Right hindlimb (tissue), 1 donor: ENCODE measurements around the gene SPATA7.

Source experiments
- DNase-seq: peaks from one replicate; pipeline ENCODE4 v3.0.0-alpha.2; 2018

Gene SPATA7

DNA sequence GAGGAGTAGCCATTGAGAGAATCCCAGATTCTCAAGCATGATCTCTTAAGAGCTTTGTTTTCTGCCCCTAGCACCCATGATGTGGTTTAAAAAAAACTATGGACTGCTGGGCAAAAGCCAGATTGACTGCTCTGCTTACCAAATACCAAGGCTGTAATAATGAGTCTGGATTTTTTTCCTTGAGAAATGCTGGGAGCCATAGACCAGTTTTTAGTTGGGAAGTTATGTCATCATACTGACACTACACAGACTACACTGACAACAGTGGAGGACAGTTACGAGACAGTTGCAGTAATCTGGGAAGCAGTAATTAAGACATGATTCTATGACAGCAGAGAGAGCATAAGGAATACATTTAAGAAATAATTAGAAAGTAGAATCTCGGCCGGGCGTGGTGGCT, 35.8 kb downstream of the SPATA7 start:
- DNase-seq = no peak

DNA sequence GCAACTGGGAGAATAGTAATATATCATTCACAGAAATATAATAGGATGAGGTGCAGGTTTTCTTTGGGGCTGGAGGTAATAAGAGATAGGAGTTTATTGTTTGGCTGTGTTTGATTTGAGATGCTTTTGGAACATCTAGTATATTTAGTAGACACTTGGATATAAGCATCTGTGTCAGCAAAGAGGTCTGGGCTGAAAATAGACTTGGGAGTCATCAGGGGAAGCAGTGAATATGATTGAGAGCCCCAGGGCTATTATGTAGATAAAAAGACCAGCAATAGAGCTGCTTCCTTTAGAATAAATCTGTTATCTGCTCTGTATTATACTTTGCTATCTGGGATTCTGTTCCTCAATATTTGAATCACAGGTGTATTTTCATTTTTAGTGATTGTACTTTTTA, 36.6 kb downstream of the SPATA7 start:
- DNase-seq = no peak

DNA sequence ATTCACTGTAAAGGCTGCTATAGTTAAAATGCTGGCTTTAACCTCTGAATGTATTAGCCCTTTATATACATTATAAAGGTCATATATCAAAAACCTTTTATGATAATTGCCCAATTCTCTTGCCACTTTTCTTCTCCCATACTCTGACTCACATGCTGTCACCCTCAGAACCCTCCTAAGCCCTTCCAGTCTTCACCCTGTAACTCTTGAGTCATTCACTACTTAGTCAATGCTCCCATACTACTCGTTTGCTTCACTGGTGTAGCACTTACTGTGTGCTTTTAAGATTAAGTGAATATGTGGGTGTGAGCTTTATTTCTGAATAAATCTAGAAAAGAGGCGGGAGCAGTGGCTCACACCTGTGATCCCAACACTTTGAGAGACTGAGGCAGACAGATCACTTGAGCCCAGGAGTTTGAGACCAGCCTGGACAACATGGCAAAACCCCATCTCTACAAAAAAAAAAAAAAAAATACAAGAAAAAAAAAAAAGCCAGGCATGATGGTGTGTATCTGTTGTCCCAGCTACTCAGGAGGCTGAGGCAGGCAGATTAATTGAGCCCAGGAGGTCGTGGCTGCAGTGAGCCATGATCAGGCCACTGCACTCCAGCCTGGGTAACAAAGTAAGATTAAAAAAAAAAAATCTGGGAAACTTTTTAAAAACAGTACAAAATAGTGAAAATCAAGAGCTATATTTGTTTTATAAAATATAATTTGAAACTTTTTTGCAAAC, 37.6 kb downstream of the SPATA7 start:
- DNase-seq = no peak

DNA sequence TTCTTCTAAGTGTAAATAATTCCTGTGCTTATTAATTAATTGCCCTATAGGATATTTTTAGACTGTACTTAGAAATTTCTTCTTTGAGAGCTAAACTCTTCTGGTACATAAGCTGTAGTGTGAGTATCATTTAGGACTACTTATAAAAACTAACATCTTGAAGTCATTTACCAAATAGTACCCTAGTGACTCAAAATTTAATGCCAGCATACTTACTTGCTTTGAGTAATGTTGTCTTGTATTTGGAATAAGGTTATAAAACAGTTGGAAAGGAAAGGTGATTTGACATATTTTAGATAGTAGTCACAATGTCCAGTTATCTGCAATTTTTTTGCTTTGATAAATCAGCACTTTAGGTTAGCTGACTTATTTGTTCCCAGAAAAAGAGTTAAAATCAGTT, 39.1 kb downstream of the SPATA7 start:
- DNase-seq = no peak

DNA sequence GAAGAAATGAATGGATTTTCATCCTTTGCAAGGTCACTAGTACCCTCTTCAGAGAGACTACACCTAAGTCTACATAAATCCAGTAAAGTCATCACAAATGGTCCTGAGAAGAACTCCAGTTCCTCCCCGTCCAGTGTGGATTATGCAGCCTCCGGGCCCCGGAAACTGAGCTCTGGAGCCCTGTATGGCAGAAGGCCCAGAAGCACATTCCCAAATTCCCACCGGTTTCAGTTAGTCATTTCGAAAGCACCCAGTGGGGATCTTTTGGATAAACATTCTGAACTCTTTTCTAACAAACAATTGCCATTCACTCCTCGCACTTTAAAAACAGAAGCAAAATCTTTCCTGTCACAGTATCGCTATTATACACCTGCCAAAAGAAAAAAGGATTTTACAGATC, 40.8 kb downstream of the SPATA7 start:
- no peak for DNase-seq

DNA sequence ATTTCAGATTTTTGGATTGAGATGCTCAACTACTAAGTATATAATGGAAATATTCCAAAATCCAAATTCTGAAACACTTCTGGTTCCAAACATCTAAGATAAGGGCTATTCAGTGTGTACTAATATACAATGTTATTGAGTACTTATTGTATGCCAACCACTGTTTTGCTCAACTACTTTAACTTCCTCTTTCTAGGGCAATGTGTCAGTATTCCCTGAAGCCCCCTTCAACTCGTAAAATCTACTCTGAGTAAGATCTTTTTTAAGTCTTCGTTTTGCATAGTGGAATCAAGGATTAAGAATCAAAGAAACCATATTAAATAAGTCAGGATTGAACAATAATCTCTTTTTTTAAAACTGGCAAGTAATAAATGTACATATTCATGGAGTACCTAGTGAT, 45.5 kb downstream of the SPATA7 start:
- DNase-seq = no peak

DNA sequence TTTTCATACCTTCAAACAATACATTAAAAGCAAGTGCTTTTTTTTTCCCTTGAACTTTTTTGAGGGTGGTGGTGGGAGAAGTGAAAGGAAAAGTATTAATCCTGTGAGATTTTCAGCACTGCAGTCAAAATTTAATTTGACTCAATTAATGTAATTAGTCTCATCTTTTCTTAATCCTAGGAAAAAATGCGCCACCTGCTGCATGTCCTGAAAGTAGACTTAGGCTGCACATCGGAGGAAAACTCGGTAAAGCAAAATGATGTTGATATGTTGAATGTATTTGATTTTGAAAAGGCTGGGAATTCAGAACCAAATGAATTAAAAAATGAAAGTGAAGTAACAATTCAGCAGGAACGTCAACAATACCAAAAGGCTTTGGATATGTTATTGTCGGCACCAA, 52.2 kb downstream of the SPATA7 start:
- DNase-seq = no peak

DNA sequence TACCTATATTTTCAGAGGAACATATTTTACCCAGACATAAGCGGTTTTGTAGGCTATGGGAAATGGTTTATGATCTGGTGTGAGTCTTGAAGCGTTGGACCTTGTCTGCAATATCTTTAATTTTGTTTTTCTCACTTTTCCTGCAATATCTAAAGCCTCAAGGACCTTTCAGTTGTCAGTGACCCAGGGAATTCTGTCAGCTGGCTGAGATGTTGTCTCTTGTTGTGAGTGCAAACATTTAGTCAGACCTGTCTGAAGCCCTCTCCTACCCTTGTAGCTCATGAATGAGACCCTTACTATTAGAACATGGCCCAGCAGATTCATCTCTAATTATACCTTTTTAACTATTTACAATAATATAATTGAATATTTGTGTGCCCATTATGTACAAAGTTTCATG, 53.6 kb downstream of the SPATA7 start:
- DNase-seq = no peak

DNA sequence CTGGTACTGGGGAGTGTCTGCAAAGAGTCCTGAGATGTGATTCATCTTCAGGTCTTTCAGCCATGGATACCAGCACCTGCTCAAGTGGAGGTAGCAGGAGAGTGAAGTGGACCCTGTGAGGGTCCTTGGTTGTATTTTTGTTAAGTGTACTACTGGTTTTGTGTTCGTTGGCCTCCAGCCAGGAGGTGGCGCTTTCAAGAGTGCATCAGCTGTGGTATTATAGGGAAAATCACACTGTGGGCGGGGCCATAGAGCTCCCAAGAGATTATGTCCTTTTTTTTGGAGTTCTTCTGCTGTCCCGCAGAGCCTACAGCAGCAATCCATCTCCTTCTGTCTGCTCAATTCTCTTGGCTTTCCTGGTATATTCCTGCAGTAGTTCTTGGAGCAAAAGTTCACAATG, 66.8 kb downstream of the SPATA7 start:
- DNase-seq = no peak

DNA sequence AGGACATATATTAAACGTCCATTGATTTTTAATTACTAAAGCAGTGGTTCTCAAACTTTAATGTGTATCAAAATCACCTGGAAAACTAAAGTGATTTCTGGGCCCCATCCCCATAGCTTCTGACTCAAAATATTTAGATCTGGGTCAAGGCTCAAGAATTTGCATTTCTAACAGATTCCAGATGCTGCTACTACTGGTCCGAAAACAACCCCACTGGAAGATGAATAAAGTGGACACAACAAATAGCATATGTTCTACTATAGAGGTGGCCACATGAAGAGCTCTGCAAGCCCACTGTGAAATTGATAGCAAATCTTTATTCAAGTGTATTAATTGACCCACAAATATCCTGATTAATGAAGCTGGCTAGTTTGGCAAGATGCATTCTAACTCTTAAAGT, 69.4 kb downstream of the SPATA7 start:
- DNase-seq = no peak

DNA sequence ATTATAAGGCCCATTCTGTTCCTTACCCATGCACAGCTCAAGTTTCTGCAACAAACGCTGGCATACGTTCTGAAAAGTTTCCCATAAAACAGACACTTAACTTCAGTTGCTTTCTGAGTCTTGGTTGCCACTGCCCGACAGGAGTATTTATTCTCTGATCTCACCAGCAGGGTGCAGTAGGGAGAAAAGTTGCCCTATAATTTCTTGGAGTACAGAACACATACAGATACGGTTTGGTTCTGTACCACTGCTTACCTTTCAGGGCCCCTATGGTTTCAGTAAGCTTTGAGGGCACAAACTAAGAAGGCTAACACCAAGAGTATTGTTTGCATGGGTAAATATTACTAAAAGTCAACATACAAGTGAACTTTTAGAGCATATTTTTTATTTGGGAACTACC, 77.9 kb downstream of the SPATA7 start:
- no peak for DNase-seq

DNA sequence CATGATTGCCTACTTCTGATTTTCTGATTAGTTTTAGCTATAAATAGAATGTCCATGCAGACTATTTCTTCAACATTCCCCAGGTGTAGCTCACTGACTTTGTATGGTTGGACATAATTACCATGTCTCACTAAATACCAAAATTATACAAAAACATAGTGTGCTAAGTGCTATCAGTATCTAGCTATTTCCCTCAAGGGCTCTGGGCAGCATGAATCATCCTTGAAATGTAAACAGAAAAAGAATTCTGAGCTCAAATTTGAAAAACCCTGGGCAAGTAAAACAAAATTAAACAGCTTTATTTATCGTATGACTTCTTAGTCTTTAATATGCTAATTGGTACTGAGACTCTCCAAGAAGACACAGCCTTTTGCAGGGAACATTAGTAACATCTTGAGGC, 82.9 kb downstream of the SPATA7 start:
- DNase-seq = no peak

DNA sequence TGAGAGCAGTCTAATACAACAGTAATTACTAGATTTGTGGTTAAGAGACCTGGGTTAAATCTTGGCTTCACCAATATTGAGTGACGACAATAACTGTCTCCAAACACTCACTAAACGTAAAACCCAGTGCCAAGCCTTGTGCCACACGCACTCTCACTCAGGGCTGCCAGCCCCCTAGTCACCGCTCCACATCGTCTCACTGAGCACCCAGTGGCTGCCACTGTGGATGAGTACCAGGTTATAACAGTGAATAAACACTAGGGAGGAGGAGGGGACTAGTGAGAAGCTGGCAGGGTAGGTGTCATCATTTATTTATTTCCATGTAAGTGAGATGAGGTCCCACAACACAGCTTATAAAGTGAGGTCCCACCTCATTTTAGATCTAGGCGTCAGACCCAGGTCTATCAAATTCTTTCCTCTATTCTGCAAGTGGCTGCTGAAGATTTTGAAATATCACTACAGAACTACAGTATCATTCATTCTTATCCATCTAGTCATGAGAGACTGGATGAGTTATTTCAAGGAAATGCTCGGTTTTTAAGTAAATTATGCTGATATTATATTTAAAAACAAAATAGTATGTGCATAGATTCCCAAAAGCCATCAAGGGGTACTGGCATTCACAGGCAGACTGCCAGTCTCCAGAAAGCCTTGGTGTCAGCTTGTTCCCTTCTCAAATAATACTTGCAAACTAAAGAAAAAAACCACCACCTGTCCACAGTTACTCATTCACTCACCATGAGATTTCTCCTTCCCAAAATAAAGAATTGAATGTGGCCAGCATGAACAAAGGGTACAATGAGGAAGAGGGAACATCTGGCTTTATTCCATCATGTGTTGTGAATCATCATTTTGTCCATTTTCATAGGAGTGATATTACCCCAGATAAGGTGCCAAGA, 85.3 kb downstream of the SPATA7 start:
- DNase-seq = no peak

DNA sequence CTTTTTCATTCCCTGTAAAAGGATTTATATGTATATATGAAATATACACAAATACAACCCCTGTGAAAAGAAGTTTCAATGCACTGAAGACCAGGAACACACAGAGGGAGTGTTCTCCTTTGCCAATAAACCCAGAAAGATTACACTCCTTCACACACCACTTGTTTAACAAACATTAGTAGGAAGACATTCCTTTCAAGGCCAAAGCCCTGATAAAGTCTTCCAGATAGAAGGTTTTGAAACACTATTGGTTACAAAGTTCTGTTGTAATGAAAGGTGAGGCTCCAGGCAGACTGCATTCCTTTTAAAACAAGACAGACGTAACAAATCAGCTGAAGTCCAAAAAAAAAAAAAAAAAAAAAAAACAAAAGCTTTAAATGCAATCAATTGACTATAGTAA, 88.3 kb downstream of the SPATA7 start:
- DNase-seq = no peak

DNA sequence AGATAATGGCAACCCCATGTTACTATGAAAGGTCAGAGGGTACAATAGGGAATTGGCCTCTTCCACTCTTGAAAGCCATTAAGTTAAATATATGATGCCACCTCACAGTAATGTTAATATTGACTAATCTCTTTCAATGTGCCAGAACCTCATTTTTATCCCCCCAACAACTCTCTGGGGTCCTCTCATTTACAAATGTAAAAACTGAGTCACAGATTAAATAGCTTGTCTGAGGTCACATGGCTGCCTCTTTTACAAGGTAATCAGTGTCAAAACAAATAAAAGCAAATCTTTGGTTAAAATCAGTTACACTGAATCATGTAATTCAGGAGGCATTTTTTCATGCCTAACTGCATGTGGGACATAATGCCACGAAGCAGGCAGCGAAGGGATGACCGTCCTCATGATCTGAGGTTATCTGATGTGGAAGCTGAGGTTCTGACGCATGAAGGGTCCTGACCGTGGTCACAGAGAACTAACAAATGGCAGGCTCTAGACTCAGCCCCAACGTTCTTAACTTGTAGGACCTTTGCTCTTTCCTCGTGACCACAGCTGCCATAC, 90.8 kb downstream of the SPATA7 start:
- DNase-seq = no peak

DNA sequence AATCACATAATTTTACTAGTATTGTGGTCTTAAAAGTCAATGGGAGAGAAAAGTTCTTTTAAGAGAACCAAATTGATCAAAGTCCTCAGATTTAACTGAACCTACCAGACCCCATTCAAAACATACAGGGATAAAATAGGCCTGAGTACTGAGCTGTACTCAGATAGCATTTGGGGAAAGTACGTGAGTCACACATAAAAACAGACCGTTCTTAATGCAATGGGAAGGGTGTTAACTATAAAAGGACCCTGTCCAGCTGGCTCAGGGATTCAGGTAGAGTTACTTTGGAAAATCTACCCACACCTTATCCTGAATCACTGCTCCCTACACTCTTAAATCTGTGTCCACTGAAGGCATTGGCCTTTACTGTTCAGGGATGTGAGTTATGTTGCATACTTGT, 91.4 kb downstream of the SPATA7 start:
- DNase-seq = no peak

DNA sequence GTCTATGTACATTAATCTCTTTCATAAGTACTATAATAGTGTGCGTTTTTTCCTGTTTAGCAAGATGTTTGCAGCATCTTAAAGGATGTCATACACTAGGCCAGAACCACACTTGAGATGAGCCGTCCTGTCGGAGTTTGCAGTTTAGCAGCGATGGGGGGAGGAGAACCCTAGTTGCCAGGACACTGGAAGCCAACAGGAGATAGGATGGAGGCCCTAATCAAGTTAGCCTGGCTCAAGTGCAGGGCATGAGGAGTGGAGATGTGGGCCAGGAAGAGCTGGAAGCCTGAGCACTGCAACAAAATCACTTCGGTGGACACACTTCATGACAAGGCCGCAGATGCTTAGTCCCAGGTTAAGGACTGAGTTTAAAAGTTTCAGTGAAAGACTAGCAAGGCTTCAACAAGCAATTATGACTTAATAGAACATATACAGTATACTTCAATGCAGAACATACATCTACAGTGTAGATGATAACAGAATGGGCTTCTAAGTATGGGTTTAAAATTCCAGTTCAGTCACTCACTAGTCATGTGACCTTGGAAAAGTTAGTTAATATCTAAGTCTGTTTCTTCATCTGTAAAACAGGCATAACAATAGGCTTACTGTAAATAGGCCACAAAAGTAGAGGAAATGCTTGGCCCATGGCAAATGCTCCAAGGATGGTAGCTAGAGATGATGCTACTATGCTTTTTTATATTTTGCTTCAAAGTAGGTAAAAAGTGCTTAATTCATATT, 92.2 kb downstream of the SPATA7 start:
- no peak for DNase-seq

DNA sequence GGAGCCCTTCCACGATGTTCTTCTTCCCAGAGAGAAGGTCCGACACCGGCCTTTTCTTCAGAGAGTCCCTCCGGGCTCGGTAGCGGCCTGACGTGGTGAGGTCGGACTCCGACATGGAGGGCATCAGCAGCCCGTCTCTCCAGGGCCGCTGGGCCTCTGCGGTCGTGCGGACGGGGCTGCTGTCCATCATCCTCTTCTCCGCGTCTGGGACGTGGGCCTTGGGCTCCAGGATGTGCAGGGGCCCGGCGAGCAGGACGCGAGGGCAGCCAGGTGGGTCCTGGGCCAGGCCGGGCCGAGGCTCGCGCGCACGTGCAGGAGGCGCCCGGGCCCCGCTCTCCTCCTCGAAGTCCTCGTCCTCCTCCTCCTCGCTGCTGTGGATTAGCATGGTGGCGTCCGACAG, 93.5 kb downstream of the SPATA7 start:
- no peak for DNase-seq

DNA sequence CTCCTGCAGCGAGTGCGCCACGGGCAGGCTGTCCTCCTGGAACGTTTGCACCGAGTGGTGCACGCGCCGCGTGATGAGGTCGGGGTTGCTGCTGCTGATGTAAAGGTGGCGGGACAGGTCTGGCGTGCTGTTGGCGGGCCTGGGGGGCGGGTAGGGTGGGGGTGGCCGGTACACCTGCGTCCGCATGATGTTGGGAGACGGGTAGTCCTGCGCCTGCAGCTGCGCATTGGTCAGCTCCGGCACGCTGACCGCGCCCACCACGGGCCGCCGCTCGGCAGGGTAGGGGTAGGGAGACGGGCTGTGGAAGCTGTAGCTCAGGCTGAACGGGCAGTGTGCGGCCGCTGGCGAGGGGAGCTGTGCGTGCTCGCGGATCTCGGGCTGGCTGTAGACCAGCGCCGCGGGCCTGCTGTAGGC, 94.1 kb downstream of the SPATA7 start:
- DNase-seq = no peak

DNA sequence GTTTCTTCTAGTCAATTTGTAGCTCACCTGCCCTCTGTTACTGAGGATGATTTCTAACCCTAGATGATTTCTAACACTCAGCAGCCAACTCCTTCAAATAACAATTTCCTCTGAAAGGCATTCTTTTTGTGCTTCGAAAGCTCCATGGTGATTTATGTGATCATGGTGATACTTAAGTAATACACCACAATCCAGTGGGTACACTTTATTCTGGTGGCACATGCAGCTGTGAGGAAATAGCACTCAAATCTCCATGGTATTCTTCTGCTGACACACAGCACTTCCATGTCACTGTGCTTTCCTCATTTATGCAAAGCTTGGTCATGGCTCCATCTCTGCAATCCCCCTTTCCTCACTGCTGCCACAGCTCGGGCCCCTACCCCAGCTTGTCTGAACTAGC, 95.6 kb downstream of the SPATA7 start:
- no peak for DNase-seq

DNA sequence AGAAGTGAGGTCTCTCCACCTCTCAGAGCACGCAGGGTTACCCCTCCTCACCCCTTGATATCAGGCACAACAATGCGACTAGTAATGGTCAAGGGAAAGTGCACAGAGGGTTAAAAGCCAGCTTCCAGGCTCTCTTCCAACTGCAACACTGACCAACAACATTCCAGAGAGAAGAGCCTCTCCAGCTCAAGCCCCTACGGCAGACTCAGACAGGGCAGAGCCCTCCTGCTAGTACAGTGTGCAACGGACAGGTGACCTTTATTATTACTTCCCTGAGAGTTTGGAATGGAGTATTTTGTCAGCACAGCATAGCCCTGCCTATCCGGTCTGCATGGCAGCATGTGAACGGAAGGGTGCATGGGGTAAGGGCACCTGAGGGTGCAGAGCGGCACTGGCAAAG, 96.3 kb downstream of the SPATA7 start:
- DNase-seq = no peak

DNA sequence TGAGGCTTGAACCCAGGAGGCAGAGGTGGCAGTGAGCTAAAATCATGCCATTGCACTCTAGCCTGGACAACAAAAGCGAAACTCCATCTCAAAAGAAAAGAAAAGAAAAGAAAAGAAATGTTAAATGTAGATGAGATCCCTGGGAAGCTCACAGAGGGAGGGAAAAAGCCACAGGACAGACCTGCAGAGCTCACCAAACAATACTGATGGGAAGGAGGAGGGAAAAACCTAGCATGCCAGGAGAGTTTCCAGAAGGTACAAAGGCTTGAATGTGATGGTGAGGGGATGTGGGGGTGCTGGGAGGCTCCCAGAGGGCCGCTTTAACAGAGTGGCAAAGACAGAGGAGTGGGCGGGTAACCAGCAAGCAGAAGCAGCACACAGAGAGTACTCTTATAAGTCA, 97.1 kb downstream of the SPATA7 start:
- DNase-seq = no peak
